Activated CD8-positive, alpha-beta T cell treated with anti-CD3 and anti-CD28 coated beads, Interleukin-2, amount 10 ng/mL, durations not matched to agents 7 days and 5 days (primary cell): ENCODE results near the gene IL26. TPM values are rescaled to one million over a fixed set of nuclear protein-coding genes. Genes with fewer than 3 reads are reported as not detected.
A peak's percentile ranks its signal among the peaks of the same experiment; 100 is the strongest.

Experiments
- ATAC-seq: fragments of 150-1000 bp; cut with Tn5 transposase; one replicate; pipeline ENCODE4 v1.10.0; 2021; ENCODE audit warnings: moderate library complexity
- CTCF ChIA-PET: fragments of 350-600 bp; sonication (Branson Sonifier 250); formaldehyde crosslinking; loops from one replicate; lab custom pipeline; 2021; ENCODE audit warnings: antibody characterized with exemption; lab: Charles Lee
- POLR2A ChIA-PET: fragments of 350-600 bp; sonication (Branson Sonifier 250); formaldehyde crosslinking; loops from one replicate; lab custom pipeline; 2021; ENCODE audit warnings: antibody characterized with exemption; lab: Charles Lee
- DNase-seq: peaks from one replicate; pipeline ENCODE4 v3.0.0-alpha.2; 2020
- H3K27ac Mint-ChIP-seq: one replicate; pipeline ENCODE4 v1.8.0; 2021; ENCODE audit warnings: mild to moderate bottlenecking, mixed read lengths
- H3K27me3 Mint-ChIP-seq: one replicate; pipeline ENCODE4 v1.8.0; 2021; ENCODE audit warnings: low read depth, mixed read lengths
- H3K36me3 Mint-ChIP-seq: one replicate; pipeline ENCODE4 v1.8.0; 2021; ENCODE audit warnings: low read depth, mixed read lengths
- H3K4me1 Mint-ChIP-seq: one replicate; pipeline ENCODE4 v1.8.0; 2021; ENCODE audit warnings: low read depth, mixed read lengths
- H3K4me3 Mint-ChIP-seq: one replicate; pipeline ENCODE4 v1.8.0; 2021; ENCODE audit warnings: mild to moderate bottlenecking, mixed read lengths
- H3K9me3 Mint-ChIP-seq: one replicate; pipeline ENCODE4 v1.8.0; 2022; ENCODE audit warnings: mixed read lengths; ENCODE audit not compliant: insufficient read depth
- total RNA-seq, 2 experiments: library from RNA; stranded (reverse); gene quantifications; one replicate each; pipeline ENCODE4 v1.2.3, GENCODE V29; 2021

Gene IL26
- total RNA-seq, 2 experiments from 2014 or later: 0.23 TPM; not detected in 1

- POLR2A ChIA-PET: no interaction called here
- Mint-ChIP-seq H3K27me3 (peaks cover 4% of the 10 kb centered on the region), H3K4me3 (peak overlapping the region; percentile 56)
Observed at GRCh38 chr12:68198507-68199086, 27.0 kb downstream of the IL26 start.

GRCh38 chr12:68190301-68190700 is 35.3 kb downstream of the IL26 start:
- DNase-seq (no peak), ATAC-seq (no peak)
- CTCF ChIA-PET: interaction anchor here (0.6 to 1.4 kb wide), 3 partner anchors 11 to 17 kb away, joined by 3 read pairs; no protein-coding TSS in a partner anchor
- POLR2A ChIA-PET: no interaction called here
- no peaks in the 10 kb centered on the region for H3K9me3 Mint-ChIP-seq
- peak overlapping the region; percentile 1 for H3K27ac Mint-ChIP-seq
- H3K4me3 Mint-ChIP-seq: no peak overlapping the region
- peaks cover 22% of the 10 kb centered on the region for H3K4me1 Mint-ChIP-seq
- H3K27me3 Mint-ChIP-seq: no peaks in the 10 kb centered on the region
- H3K36me3 Mint-ChIP-seq: no peaks in the 10 kb centered on the region

More at GRCh38 chr12:68198507-68199086, 27.0 kb downstream of the IL26 start:
- Mint-ChIP-seq H3K27ac (peak overlapping the region; percentile 81), H3K36me3 (no peaks in the 10 kb centered on the region), H3K9me3 (no peaks in the 10 kb centered on the region), H3K4me1 (peaks cover 38% of the 10 kb centered on the region)
- ATAC-seq (peak; percentile 44), DNase-seq (no peak)
- CTCF ChIA-PET: interaction anchor here (1.3 to 1.6 kb wide), 2 partner anchors 9 to 118 kb away, joined by 3 to 4 read pairs; no protein-coding TSS in a partner anchor

GRCh38 chr12:68189821-68190242 is 35.8 kb downstream of the IL26 start:
- Mint-ChIP-seq H3K27me3 (no peaks in the 10 kb centered on the region), H3K4me1 (peaks cover 22% of the 10 kb centered on the region), H3K4me3 (peak overlapping the region; percentile 44), H3K36me3 (no peaks in the 10 kb centered on the region), H3K27ac (peak overlapping the region; percentile 81), H3K9me3 (no peaks in the 10 kb centered on the region)
- ATAC-seq: peak; percentile 86
- CTCF ChIA-PET: interaction anchor here (0.7 to 1.8 kb wide), 4 partner anchors 9 to 149 kb away, joined by 3 to 8 read pairs (median 4); no protein-coding TSS in a partner anchor
- DNase-seq: peak; percentile 58
- POLR2A ChIA-PET: no interaction called here

- DNase-seq (no peak), ATAC-seq (no peak)
- peaks cover 30% of the 10 kb centered on the region for H3K4me1 Mint-ChIP-seq
- ChIA-PET POLR2A (no interaction called here), CTCF (interaction anchor here (1.1 kb wide), 1 partner anchor 65 kb away, joined by 3 read pairs; no protein-coding TSS in a partner anchor)
- peaks cover 2% of the 10 kb centered on the region for H3K36me3 Mint-ChIP-seq
- no peak overlapping the region for H3K4me3 Mint-ChIP-seq
- H3K27me3 Mint-ChIP-seq: no peaks in the 10 kb centered on the region
- no peak overlapping the region for H3K27ac Mint-ChIP-seq
- no peaks in the 10 kb centered on the region for H3K9me3 Mint-ChIP-seq
Observed at GRCh38 chr12:68185598-68185997, 40.0 kb downstream of the IL26 start.

GRCh38 chr12:68180792-68181744 is 44.5 kb downstream of the IL26 start:
- peaks cover 55% of the 10 kb centered on the region for H3K4me1 Mint-ChIP-seq
- POLR2A ChIA-PET: interaction anchor here (0.6 to 1.1 kb wide), 4 partner anchors 13 to 440 kb away, joined by 3 read pairs; no protein-coding TSS in a partner anchor
- H3K4me3 Mint-ChIP-seq: peak overlapping the region; percentile 15
- H3K27ac Mint-ChIP-seq: peak overlapping the region; percentile 80
- H3K36me3 Mint-ChIP-seq: peaks cover 2% of the 10 kb centered on the region
- CTCF ChIA-PET: interaction anchor here (0.8 to 4.4 kb wide), 16 partner anchors 8 to 146 kb away, joined by 3 to 26 read pairs (median 5); partner anchors contain the start of gene IFNG
- ATAC-seq (peak; percentile 93), DNase-seq (peak; percentile 76)
- H3K9me3 Mint-ChIP-seq: no peaks in the 10 kb centered on the region
- H3K27me3 Mint-ChIP-seq: no peaks in the 10 kb centered on the region

GRCh38 chr12:68178774-68179439 is 46.7 kb downstream of the IL26 start:
- CTCF ChIA-PET: interaction anchor here (0.7 to 4.4 kb wide), 5 partner anchors 65 to 588 kb away, joined by 3 to 26 read pairs (median 5); no protein-coding TSS in a partner anchor
- no peaks in the 10 kb centered on the region for H3K27me3 Mint-ChIP-seq
- peak overlapping the region; percentile 56 for H3K27ac Mint-ChIP-seq
- DNase-seq (no peak), ATAC-seq (no peak)
- H3K36me3 Mint-ChIP-seq: peaks cover 2% of the 10 kb centered on the region
- H3K4me3 Mint-ChIP-seq: no peak overlapping the region
- POLR2A ChIA-PET: no interaction called here
- H3K9me3 Mint-ChIP-seq: no peaks in the 10 kb centered on the region
- peaks cover 75% of the 10 kb centered on the region for H3K4me1 Mint-ChIP-seq

- H3K36me3 Mint-ChIP-seq: peaks cover 2% of the 10 kb centered on the region
- ATAC-seq: no peak
- ChIA-PET POLR2A (no interaction called here), CTCF (interaction anchor here (1.0 to 3.2 kb wide), 3 partner anchors 9 to 138 kb away, joined by 3 to 20 read pairs (median 3); no protein-coding TSS in a partner anchor)
- no peaks in the 10 kb centered on the region for H3K27me3 Mint-ChIP-seq
- H3K4me1 Mint-ChIP-seq: peaks cover 75% of the 10 kb centered on the region
- H3K4me3 Mint-ChIP-seq: no peak overlapping the region
- DNase-seq: no peak
- H3K9me3 Mint-ChIP-seq: no peaks in the 10 kb centered on the region
- no peak overlapping the region for H3K27ac Mint-ChIP-seq
Observed at GRCh38 chr12:68178184-68178583, 47.4 kb downstream of the IL26 start.

- POLR2A ChIA-PET: no interaction called here
- Mint-ChIP-seq H3K4me1 (peaks cover 75% of the 10 kb centered on the region), H3K9me3 (no peaks in the 10 kb centered on the region), H3K27ac (no peak overlapping the region), H3K36me3 (peaks cover 2% of the 10 kb centered on the region), H3K4me3 (no peak overlapping the region), H3K27me3 (no peaks in the 10 kb centered on the region)
- no peak for DNase-seq
- no peak for ATAC-seq
- CTCF ChIA-PET: interaction anchor here (0.7 to 3.2 kb wide), 7 partner anchors 8 to 375 kb away, joined by 3 to 20 read pairs (median 4); partner anchors contain the start of gene IFNG
Observed at GRCh38 chr12:68177562-68177961, 48.0 kb downstream of the IL26 start.

- Mint-ChIP-seq H3K36me3 (peaks cover 2% of the 10 kb centered on the region), H3K27me3 (no peaks in the 10 kb centered on the region), H3K27ac (peak overlapping the region; percentile 81), H3K9me3 (no peaks in the 10 kb centered on the region), H3K4me1 (peaks cover 67% of the 10 kb centered on the region), H3K4me3 (peak overlapping the region; percentile 57)
- no peak for DNase-seq
- ChIA-PET POLR2A (interaction anchor here (0.7 kb wide), 1 partner anchor 20 kb away, joined by 3 read pairs; no protein-coding TSS in a partner anchor), CTCF (interaction anchor here (0.7 to 3.2 kb wide), 10 partner anchors 10 to 139 kb away, joined by 3 to 20 read pairs (median 4); partner anchors contain the start of gene IFNG)
- ATAC-seq: no peak
Observed at GRCh38 chr12:68176257-68176656, 49.4 kb downstream of the IL26 start.

- Mint-ChIP-seq H3K4me1 (peaks cover 61% of the 10 kb centered on the region), H3K9me3 (no peaks in the 10 kb centered on the region), H3K27ac (peak overlapping the region; percentile 81), H3K4me3 (peak overlapping the region; percentile 57), H3K27me3 (no peaks in the 10 kb centered on the region), H3K36me3 (no peaks in the 10 kb centered on the region)
- ChIA-PET POLR2A (interaction anchor here (0.7 kb wide), 1 partner anchor 19 kb away, joined by 3 read pairs; no protein-coding TSS in a partner anchor), CTCF (interaction anchor here (0.7 to 3.2 kb wide), 6 partner anchors 10 to 138 kb away, joined by 3 to 20 read pairs (median 8); partner anchors contain the start of gene IFNG)
- peak; percentile 81 for ATAC-seq
- DNase-seq: peak; percentile 74
Observed at GRCh38 chr12:68175557-68176061, 50.0 kb downstream of the IL26 start.
